Amygdala (tissue), 56 donors: ENCODE data around the gene OAS2.
A peak's percentile ranks its signal among the peaks of the same experiment; 100 is the strongest.
"Not testable (repeated sequence)": the region's sequence is repeated elsewhere in the genome, so short reads cannot be mapped to it uniquely, and the experiment has no call there.

ENCODE experiments used
- DNase-seq, 56 donors: peaks; one replicate each; lab custom pipeline; 2025; lab: John Stamatoyannopoulos, UW

Gene OAS2

DNA sequence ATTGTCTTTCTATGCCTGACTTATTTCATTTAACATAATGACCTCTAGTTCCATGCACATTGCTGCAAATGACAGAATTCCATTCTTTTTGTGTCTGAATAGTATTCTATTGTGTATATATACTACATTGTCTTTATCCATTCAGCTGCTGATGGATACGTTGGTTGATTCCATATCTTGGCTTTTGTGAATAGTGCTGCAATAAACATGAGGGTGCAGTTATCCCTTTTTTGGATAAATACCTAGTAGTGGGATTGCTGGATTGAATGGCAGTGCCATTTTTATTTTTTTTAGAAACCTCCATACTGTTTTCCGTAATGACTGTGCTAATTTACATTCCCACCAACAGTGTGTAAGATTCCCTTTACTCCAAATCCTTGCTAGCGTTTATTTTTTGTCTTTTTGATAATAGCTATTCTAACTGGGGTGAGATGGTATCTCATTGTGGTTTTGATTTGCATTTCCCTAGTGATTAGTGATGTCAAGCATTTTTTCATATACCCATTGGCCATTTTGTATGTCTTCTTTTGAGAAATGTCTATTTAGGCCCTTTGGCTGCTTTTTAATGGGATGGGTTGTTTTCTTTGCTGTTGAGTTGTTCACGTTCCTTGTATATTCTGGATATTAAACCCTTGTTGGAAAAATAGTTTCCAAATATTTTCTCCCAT is 2.3 kb downstream of the OAS2 start:
- DNase-seq, result no peak

DNA sequence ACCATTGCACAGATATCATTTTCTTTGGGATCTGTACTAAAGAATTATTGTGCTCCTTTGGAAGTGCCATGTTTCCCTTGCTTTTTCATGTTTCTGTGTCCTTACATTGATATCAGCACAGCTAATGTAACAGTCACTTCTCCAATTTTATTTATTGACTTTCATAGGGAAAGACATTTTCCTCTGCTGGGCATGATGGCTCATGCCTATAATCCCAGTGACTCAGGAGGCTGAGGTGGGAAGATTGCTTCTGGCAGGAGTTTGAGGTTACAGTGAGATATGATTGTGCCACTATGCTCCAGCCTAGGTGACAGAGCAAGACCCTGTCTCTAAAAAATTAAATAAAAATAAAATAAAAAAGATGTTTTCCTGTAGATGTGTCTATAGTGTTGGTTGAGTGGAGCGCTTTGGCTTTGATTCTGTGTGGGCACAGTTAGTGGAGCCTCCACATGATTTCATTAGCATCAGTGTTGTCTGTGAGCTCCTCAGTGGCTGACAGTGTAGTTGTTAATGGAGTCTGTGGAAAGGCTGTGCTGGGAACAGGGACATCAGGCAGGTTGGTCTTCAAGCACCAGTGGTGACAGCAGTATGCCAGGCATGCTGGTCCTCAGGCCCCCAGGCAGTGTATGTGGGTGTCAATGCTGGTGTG is 7.4 kb downstream of the OAS2 start:
- DNase-seq, result no peak

DNA sequence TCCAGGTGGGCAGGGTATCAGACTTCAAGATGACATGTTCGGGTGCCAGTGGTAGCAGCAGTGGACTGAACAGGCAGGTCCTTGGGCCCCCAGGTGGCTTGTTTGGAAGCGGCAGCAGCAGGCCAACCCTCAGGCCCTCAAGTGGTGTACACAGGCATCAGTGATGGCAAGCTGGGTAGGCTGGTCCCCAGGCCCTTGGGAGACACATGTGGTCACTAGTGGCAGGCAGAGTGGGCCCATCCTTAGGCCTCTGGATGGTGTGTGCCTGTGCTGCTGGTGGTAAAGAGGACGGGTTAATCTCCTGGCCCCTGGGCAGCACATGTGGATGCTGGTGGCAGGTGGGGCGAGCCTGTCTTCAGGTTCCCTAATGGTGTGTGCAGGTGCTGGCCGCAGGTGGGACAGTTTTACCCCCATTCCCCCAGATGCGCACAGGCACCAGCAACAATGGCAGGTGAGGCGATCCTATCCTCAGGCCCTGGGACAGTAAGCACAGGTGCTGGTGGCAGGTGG is 8.0 kb downstream of the OAS2 start:
- DNase-seq, result no peak

DNA sequence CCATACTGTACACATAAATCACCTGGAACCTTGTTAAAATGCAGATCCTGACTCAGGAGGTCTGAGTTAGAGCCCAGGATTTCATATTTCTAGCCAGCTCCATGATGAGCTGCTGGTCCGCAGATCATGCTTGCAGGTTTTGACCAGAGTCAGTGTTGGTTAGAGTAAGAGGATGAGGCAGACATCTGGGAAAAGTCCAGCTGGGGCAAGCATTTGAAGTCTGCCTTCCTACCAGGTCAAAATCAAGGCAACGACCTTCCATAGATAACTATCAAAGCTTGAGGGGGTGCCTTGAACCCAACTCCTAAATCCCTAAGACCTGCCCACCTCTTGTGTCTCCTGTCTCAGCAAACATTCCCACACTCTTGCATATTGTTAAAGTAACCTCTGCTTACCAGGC is 9.2 kb downstream of the OAS2 start:
- DNase-seq, result no peak

DNA sequence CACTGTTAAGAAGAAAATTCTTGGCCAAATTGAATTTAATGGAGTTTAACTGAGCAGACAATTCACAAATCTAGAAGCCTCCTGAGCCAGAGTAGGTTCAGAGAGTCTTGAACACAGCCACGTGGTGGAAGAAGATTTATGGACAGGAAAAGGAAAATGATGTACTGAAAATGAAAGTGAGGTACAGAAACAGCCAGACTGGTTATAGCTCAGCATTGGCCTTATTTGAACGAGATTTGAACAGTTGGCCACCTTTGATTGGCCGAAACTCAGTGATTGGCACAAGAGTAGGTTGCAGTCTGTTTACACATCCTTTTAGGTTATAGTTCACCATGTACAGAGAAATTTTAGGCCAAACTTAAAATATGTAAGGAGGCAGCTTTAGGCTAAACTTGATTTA is 9.9 kb downstream of the OAS2 start:
- DNase-seq, result no peak

DNA sequence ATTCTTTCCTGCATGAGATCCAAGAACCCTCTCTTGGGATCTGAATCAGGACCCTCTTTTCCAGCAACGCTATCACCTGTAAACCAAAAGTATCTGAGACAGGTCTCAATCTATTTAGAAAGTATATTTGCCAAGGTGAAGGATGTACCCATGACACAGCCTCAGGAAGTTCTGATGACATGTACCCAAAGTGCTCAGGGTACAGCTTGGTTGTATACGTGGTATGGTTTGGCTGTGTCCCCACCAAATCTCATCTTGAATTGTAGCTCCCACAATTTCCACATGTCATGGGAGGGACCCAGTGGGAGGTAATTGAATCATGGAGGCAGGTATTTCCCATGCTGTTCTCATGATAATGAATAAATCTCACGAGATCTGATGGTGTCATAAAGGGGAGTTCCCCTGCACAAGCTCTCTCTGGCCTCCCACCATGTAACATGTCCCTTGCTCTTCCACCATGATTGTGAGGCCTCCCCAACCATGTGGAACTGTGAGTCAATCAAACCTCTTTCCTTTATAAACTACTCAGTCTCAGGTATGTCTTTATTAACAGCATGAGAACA is 10.6 kb downstream of the OAS2 start:
- DNase-seq, result not testable (repeated sequence)

DNA sequence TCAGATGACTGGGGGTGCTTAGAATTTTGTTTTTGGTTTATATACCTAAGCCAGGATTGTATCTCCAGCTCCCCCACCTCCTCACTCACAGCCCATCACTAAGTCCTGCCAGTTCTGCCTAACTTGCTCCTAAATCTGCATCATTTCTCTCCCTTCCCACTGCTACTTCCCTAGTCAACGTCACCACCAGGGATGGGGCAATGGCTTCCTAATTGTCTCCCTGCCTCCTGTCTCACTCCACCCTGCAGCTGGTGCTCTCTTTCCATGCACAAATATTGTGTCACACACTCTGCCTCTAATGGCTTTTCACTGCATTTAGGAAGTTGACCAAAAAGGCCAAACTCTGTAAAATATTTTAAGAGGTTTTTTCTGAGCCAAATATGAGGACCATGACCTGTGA is 11.5 kb downstream of the OAS2 start:
- no peak for DNase-seq

DNA sequence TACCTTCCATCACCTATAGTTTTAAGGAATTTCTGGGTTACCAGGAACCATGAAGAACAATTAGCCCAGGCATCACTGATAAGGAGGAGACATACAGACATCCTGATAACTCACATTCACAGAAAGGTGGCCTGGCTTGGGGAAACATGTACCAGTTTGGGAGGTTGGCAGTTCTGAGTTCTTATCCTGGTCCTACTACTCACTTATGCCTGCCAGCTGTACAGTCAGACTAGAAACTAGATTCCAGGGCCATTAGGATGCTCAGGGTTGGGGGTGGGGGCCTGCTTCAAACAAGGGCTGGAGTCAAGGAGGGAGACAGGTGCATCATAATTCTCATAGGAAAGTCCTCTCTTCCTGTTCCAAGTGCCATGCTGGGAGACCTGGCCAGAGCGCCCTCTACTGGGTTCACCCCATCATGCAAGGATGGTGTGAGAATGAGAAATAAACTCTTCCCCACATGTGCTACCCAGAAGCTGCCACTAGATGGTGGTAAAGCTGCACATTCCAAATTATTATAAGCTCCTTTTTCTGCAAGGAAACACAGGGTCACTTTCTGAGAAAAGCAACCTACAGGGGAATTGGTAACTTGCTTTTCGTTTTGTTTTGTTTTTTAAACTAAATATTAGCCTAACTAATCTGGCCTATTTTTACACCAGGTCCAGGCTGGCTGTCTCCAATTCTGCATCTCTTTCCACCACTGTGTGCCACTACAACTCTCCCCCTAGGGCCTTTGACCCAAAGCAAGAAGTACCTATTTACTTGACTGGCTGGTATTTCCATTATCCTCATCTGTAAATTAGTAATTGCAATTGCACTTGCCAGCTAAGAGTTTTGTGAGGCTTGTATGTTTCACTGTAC is 14.5 kb downstream of the OAS2 start:
- DNase-seq, result peak in 8 of 56 donors; percentile 1 to 57 (median 8)

DNA sequence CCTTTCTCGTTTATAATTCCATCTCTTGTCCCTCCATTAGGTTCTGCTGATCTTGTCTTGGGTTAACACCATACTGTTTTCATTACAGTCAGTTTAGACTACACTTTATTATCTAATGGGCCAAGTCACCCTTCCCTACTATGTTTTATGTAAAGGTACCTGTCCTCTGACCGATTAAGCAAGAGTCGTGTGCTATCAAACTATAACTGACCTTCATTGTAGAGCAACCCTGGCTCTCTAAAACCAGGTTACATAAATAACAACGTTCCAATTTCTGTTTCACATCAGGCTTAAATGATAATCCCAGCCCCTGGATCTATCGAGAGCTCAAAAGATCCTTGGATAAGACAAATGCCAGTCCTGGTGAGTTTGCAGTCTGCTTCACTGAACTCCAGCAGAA is 16.7 kb downstream of the OAS2 start:
- no peak for DNase-seq

DNA sequence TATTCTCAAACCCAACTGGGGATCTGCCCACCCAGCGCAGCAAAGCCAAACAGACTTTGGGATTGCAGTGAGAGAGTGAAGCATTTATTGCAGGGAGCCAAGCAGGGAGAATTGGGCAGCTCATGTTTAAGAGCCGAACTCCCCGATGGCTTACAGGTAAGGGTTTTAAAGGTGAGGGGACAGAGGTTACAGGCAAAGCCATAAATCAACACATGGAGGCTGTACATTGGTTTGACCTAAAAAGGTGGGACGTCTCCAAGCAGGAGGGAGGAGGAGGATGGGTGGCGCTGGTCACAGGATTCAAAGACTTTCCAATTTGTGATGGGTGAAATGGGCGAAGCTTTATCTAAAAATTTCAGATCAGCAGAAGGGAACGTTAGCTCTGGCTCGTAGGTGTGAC is 18.2 kb downstream of the OAS2 start:
- DNase-seq, result no peak

DNA sequence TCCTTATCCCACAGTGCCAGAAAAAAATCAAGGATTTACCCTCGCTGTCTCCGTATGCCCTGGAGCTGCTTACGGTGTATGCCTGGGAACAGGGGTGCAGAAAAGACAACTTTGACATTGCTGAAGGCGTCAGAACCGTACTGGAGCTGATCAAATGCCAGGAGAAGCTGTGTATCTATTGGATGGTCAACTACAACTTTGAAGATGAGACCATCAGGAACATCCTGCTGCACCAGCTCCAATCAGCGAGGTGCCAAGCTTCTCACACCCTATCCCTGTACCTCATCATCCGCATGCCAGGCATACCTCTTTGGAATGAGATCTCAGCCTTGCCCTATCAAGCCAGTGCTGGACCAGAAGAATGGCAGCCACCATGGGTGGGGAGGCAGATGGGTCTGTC is 19.2 kb downstream of the OAS2 start:
- no peak for DNase-seq

DNA sequence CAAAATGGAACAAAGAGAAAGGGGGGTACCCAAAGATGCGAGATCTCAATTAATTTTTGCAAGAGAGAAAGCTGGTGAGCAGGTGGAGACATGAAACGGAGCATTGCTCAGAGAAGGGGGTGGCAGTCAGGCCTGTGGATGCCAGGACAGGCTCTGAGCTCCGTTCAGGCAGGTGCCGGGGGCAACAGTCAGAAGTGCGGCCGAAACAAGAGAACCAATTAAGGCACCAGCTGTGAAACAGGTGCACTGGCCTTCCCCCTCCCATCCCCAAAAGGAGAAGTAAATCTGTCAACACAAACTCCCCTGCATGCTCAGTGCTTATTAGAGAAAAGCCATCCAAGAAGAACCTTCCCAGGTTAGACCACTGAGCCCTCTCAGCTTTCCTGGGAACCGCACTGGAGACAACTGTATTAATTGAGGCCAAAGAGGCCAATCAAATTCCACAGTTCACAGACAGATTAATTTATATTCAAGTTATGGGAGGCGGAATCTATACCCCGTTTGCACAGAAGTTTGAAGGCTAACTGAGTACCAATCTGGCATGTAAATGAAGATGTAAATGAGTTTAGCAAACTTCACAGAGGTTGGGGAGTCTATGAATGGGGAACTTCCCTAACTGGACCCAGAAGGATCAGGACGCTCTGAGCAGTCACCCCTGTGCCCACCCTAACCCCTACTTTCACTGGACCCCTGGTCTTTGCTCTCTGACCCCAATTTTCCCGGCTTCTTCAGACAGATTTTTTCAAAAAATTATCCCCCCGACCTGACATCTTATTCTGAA is 20.9 kb downstream of the OAS2 start:
- no peak for DNase-seq

DNA sequence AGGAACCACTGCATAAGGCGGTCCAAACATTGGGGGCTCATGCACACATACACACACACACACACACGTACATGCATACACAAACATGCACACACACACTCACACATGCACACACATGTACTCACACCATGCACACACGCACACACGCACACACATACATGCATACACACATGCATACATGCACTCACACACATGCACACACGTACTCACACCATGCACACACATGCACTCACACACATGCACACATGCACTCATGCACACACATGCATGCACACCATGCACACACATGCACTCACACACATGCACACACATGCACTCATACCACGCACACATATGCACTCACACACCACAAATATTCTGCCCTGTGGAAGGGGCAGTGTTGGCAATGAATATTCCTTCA is 22.1 kb downstream of the OAS2 start:
- DNase-seq, result no peak

DNA sequence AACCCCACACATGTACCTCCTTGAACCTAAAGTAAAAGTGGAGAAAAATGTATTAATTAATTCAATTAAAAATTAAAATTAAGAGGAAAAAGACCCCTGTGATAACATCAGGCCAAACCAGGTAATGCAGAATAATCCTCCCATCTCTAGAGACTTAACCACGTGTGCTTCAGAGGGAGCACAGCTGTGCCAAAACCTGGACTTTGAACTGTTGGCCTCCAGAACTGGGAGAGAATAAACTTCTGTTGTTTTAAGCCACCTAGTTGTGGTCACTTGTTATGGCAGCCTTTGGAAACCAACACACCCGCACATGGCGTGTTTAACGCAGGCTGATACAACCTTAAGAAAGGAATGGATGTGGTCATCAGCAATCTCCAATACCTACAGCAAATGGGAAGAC is 23.8 kb downstream of the OAS2 start:
- no peak for DNase-seq

DNA sequence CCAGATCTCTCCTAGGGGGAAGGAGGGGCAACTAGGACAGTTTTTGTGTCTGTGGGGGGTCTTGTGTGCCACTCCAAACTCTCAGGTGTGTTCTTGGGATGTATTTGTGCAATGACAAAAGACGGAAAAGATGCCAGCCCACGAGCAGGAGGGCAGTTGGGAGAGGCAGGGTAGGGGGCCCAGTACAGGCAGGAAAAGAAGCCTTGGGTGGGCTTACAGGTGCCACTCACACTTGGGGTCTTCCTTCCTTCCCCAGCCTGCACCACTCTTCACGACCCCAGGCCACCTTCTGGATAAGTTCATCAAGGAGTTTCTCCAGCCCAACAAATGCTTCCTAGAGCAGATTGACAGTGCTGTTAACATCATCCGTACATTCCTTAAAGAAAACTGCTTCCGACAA is 24.4 kb downstream of the OAS2 start:
- no peak for DNase-seq

DNA sequence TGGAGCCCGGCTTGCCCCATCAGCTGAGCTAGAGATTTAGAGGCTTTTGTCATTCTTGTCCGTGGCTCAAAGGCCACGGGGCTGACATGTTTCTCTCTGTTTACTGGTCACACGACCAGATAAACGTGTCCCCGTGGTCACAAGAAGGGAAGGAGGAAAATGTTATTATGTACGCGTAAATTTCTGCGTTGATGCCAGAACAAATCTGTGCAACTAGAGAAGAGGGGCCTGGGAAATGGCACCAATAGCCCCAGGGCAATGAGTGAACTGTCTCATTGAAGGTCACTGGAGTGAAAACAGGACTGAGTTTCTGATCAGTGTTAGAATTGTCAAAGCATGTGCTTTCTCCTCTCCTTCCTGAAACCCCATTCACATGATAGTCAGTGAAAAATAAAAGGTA is 25.3 kb downstream of the OAS2 start:
- no peak for DNase-seq

DNA sequence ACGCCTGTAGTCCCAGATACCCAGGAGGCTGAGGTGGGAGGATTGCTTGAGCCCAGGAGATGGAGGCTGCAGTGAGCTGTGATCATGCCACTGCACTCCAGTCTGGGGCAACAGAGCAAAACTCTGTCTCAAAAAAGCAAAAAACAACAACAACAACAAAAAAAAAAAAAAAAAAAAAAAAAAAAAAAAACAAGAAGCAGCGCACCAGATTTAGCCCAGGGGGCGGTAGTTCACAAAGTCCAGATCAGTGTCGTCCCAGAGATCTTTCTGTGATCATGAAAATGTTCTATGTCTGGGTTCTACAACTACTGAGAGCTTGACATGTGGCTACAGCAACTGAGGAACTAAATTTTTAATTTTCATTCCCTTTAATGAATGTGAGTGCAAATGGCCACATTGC is 27.4 kb downstream of the OAS2 start:
- DNase-seq, result no peak

DNA sequence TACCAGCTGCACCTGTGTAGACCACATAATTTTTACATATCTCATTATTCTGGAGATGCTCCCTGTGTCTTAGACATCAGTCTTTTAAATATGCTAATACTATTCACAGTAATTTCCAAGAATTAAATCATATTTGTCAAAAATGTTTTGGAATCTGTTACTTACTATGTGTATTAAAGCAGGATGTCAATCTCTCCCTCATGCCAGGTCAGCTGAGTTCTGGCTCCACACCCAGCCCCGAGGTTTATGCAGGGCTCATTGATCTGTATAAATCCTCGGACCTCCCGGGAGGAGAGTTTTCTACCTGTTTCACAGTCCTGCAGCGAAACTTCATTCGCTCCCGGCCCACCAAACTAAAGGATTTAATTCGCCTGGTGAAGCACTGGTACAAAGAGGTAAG is 27.9 kb downstream of the OAS2 start:
- no peak for DNase-seq

DNA sequence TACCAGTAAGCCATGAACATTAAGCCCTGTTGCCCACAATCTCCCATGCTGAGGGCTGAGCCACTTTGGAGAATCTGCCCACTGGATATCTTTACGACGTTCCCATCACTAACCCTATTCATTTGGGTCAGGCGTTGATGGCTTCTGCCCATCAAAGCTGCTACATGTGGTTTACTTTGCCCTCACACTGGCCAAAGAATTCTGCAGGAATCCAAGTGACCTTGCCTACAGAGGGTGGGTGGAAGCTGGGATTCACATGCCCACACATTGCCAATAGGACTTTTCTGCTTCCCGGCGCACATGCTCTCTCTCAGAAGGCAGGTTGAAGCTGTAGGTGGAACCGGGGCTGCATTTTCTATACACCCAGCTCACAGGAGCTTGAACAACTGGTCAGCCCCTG is 28.3 kb downstream of the OAS2 start:
- DNase-seq, result no peak

DNA sequence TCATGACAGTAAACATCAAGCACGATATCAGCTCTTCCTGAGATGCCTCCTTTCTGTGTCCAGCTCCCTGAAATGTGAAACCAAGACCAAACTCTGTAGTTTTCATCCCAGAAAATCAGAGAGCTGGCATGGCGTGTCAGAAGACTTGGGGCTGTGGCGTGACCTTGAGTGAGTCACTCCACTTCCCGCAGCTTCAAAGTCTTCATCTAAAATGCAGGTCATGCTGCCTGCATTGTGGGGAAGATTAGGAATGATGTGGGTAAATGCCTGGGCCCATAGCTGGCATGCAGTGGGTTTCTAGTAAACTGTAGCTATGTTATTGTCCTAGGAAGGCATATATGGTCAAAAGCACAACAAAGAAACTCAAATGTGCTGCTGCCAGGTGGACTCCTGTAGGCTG is 28.8 kb downstream of the OAS2 start:
- no peak for DNase-seq
